PC-3 (cell line): Measurements from ENCODE around the gene ADAP2. TPM values are rescaled to one million over a fixed set of nuclear protein-coding genes. Genes with fewer than 3 reads are reported as not detected.
"Not testable (repeated sequence)": the region's sequence is repeated elsewhere in the genome, so short reads cannot be mapped to it uniquely, and the experiment has no call there.

Source experiments
- ATAC-seq: fragments of 200-7000 bp; cut with Tn5 transposase; 2 replicates; pipeline ENCODE4 v1.9.1; 2020; ENCODE audit warnings: mild to moderate bottlenecking, moderate library complexity
- BruUV-seq: library from RNA; stranded (reverse); fragments of 400-500 nt; replicated peaks from 2 replicates; lab custom pipeline; 2021; lab: Mats Ljungman, UMichigan
- CTCF ChIA-PET: fragments of 300-600 bp; sonication (Branson Sonifier 250); formaldehyde crosslinking; loops from one replicate; lab custom pipeline; 2022; ENCODE audit warnings: antibody characterized with exemption; lab: Charles Lee
- POLR2A ChIA-PET: fragments of 300-600 bp; sonication (Branson Sonifier 250); formaldehyde crosslinking; loops from one replicate; lab custom pipeline; 2022; ENCODE audit warnings: antibody characterized with exemption; ENCODE audit not compliant: unreplicated experiment; lab: Charles Lee
- DNase-seq: peaks from one replicate; pipeline ENCODE4 v3.0.0-alpha.2; 2015
- H2AFZ ChIP-seq: fragments of 300-600 bp; sonication (generic); 2 replicates; pipeline ENCODE4 v1.6.0; 2016; ENCODE audit warnings: antibody characterized with exemption, low read length
- H3F3A ChIP-seq: fragments of 300-600 bp; sonication (generic); one replicate; pipeline ENCODE4 v1.6.0; 2017; ENCODE audit warnings: antibody characterized with exemption, low read length, control low read depth, mild to moderate bottlenecking; ENCODE audit not compliant: unreplicated experiment
- H3K27ac ChIP-seq: fragments of 300-600 bp; sonication (generic); 2 replicates; pipeline ENCODE4 v1.5.1; 2016; ENCODE audit warnings: mild to moderate bottlenecking, low read length
- H3K27me3 ChIP-seq: fragments of 300-600 bp; sonication (generic); 2 replicates; pipeline ENCODE4 v1.6.1; 2016; ENCODE audit warnings: low read length, mixed read lengths
- H3K36me3 ChIP-seq: fragments of 300-600 bp; sonication (generic); 2 replicates; pipeline ENCODE4 v1.6.1; 2016; ENCODE audit warnings: low read depth, mixed run types, low read length, mixed read lengths
- H3K4me1 ChIP-seq: fragments of 300-600 bp; sonication (generic); 2 replicates; pipeline ENCODE4 v1.5.1; 2016; ENCODE audit warnings: low read length; ENCODE audit not compliant: insufficient read depth
- H3K4me2 ChIP-seq: fragments of 300-600 bp; sonication (generic); 2 replicates; pipeline ENCODE4 v1.6.0; 2016; ENCODE audit warnings: low read length
- H3K4me3 ChIP-seq: fragments of 300-600 bp; sonication (generic); 2 replicates; pipeline ENCODE4 v1.5.1; 2016; ENCODE audit warnings: mild to moderate bottlenecking, low read length, mixed read lengths
- H3K79me2 ChIP-seq: fragments of 300-600 bp; sonication (generic); 2 replicates; pipeline ENCODE4 v1.6.1; 2017; ENCODE audit warnings: low read length, mixed read lengths
- H3K9ac ChIP-seq: fragments of 300-600 bp; sonication (generic); 2 replicates; pipeline ENCODE4 v1.6.0; 2016; ENCODE audit warnings: mild to moderate bottlenecking, low read length
- H3K9me2 ChIP-seq: fragments of 300-600 bp; sonication (generic); replicated peaks from 2 replicates; pipeline ENCODE4 v1.6.1; 2016; ENCODE audit warnings: mixed run types, low read length, mixed read lengths
- H3K9me3 ChIP-seq: fragments of 300-600 bp; sonication (generic); 2 replicates; pipeline ENCODE4 v1.6.1; 2016; ENCODE audit warnings: low read length, mixed read lengths
- H4K20me1 ChIP-seq: fragments of 300-600 bp; sonication (generic); 2 replicates; pipeline ENCODE4 v1.6.1; 2016; ENCODE audit warnings: low read length, mixed read lengths
- CTCF ChIP-seq: fragments of 300-600 bp; sonication (generic); conservative IDR thresholded peaks from 2 replicates; pipeline ENCODE4 v1.5.1; 2017; ENCODE audit warnings: antibody characterized with exemption, low read depth, mild to moderate bottlenecking, low read length
- EZH2 ChIP-seq: fragments of 300-600 bp; sonication (generic); IDR thresholded peaks from one replicate; pipeline ENCODE4 v1.6.1; 2017; ENCODE audit warnings: antibody characterized with exemption, mild to moderate bottlenecking, low read length; ENCODE audit not compliant: unreplicated experiment
- EZH2phosphoT487 ChIP-seq: fragments of 300-600 bp; sonication (generic); IDR thresholded peaks from 2 replicates; pipeline ENCODE4 v1.6.1; 2018; ENCODE audit warnings: mild to moderate bottlenecking, antibody characterized with exemption, low read length, borderline replicate concordance
- intact Hi-C: fragments of 100-400 bp; cut with micrococcal nuclease; formaldehyde crosslinking; loops from 2 replicates; pipeline ENCODE4 v1.9.0; 2023
- total RNA-seq: library from RNA; depleted of rRNA; stranded (reverse); fragments of >200 nt; gene quantifications from 2 replicates; pipeline ENCODE4 v1.2.3, GENCODE V29; 2014

The ADAP2 gene
- total RNA-seq, 1 experiment from 2014 or later = 2.5 TPM

DNA sequence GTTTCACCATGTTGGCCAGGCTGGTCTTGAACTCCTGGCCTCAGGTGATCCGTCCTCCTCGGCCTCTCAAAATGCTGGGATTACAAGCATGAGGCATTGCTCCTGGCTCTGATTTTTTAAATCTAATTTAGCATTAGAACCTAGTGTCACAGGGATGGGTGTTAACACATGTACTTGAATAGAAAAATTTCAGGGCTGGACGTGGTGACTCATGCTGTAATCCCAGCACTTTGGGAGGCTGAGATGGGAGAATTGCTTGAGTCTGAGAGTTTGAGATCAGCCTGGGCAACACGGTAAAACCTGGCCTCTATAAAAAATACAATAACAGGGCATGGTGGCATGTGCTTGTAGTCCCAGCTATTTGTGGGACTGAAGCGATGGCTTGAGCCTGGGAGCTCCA, 43.1 kb downstream of the ADAP2 start:
- DNase-seq (peak; percentile 2), ATAC-seq (no peak)
- intact Hi-C loops = no loop called here
- H3K9me3 ChIP-seq = no peaks in the 10 kb centered on the region
- ChIA-PET CTCF (no interaction called here), POLR2A (no interaction called here)
- no peaks in the 10 kb centered on the region for H3K36me3 ChIP-seq
- H3K9ac ChIP-seq = no peak overlapping the region
- TF ChIP-seq EZH2phosphoT487 = no peak
- no peak for TF ChIP-seq CTCF
- no peak for TF ChIP-seq EZH2
- H3F3A ChIP-seq = no peaks in the 10 kb centered on the region
- no peak overlapping the region for H2AFZ ChIP-seq
- BruUV-seq = no TSS peak
- H3K27ac ChIP-seq = no peak overlapping the region
- no peaks in the 10 kb centered on the region for H3K9me2 ChIP-seq
- no peaks in the 10 kb centered on the region for H3K27me3 ChIP-seq
- H4K20me1 ChIP-seq = no peaks in the 10 kb centered on the region
- no peak overlapping the region for H3K4me3 ChIP-seq
- H3K79me2 ChIP-seq = no peaks in the 10 kb centered on the region
- no peaks in the 10 kb centered on the region for H3K4me1 ChIP-seq
- no peak overlapping the region for H3K4me2 ChIP-seq

DNA sequence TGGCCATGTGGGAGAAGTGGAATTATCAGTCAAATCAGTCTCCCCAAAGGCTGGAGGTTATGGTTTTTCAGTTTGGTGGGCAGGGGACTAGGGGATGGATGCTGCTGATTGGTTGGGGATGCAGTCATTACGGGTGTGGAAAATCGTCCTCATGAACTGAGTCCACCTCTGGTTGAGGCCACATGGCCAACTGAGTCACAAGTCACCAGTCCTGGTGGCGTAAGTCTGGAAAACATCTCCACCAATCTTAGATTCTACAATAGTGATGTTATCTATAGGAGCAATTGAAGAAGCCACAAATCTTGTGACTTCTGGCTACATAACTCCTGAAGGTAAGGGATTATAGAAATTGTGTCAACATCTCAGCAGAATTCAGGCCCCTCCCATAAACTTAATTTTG, 43.9 kb downstream of the ADAP2 start:
- DNase-seq (no peak), ATAC-seq (no peak)
- no peaks in the 10 kb centered on the region for H3K4me1 ChIP-seq
- H4K20me1 ChIP-seq = no peaks in the 10 kb centered on the region
- H3K4me3 ChIP-seq = no peak overlapping the region
- intact Hi-C loops = no loop called here
- H2AFZ ChIP-seq = no peak overlapping the region
- H3F3A ChIP-seq = no peaks in the 10 kb centered on the region
- no peaks in the 10 kb centered on the region for H3K27me3 ChIP-seq
- no peaks in the 10 kb centered on the region for H3K79me2 ChIP-seq
- ChIA-PET CTCF (no interaction called here), POLR2A (no interaction called here)
- BruUV-seq = no TSS peak
- H3K36me3 ChIP-seq = no peaks in the 10 kb centered on the region
- no peaks in the 10 kb centered on the region for H3K9me2 ChIP-seq
- no peak overlapping the region for H3K27ac ChIP-seq
- H3K4me2 ChIP-seq = no peak overlapping the region
- TF ChIP-seq CTCF (no peak), EZH2phosphoT487 (no peak), EZH2 (no peak)
- H3K9ac ChIP-seq = no peak overlapping the region
- H3K9me3 ChIP-seq = no peaks in the 10 kb centered on the region

DNA sequence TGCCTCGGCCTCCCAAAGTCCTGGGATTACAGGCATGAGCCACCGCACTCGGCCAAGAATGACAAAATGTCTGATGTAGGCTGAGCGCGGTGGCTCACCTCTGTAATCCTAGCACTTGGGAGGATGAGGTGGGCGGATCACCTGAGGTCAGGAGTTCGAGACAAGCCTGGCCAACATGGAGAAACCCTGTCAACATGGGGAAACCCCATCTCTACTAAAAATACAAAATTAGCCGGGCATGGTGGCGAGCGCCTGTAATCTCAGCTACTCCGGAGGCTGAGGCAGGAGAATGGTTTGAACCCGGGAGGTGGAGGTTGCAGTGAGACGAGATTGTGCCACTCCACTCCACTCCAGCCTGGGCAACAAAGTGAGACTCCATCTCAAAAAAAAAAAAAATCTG, 46.2 kb downstream of the ADAP2 start:
- H3K27ac ChIP-seq = not testable (repeated sequence)

More for the DNA sequence above, 46.2 kb downstream of the ADAP2 start:
- POLR2A ChIA-PET, H3K9me3 ChIP-seq, H3K9ac ChIP-seq, H2AFZ ChIP-seq, H3F3A ChIP-seq, H3K36me3 ChIP-seq, H3K9me2 ChIP-seq, H3K27me3 ChIP-seq, ATAC-seq, H3K4me1 ChIP-seq, intact Hi-C loops, H4K20me1 ChIP-seq, BruUV-seq, H3K4me2 ChIP-seq, H3K4me3 ChIP-seq, DNase-seq, CTCF ChIA-PET: not testable (repeated sequence)
- peaks cover 13% of the 10 kb centered on the region for H3K79me2 ChIP-seq
